GM12891 (cell line): ENCODE results near the gene KYAT1.

ENCODE experiments used
- DNase-seq: peaks from one replicate; pipeline ENCODE4 v3.0.0; 2011; ENCODE audit warnings: low spot score; ENCODE audit not compliant: insufficient read length
- FAIRE-seq: peaks from 2 replicates; lab custom pipeline; 2011; peaks lifted over from hg19 to GRCh38; lab: Jason Lieb, UNC
- PAX5 ChIP-seq: IDR thresholded peaks from 2 replicates; pipeline ENCODE4 v1.6.1; 2011; ENCODE audit warnings: low read length, moderate library complexity, mild to moderate bottlenecking; ENCODE audit not compliant: insufficient read depth, severe bottlenecking
- POLR2A ChIP-seq: IDR thresholded peaks from 2 replicates; pipeline ENCODE4 v1.6.1; 2011; ENCODE audit warnings: low read depth, low read length, control low read depth
- POLR2AphosphoS5 ChIP-seq: IDR thresholded peaks from 2 replicates; pipeline ENCODE4 v1.6.1; 2011; ENCODE audit warnings: low read depth, low read length, control low read depth
- POU2F2 ChIP-seq: IDR thresholded peaks from 2 replicates; pipeline ENCODE4 v1.6.1; 2011; ENCODE audit warnings: low read depth, mild to moderate bottlenecking, control low read depth, low read length, moderate library complexity
- SPI1 ChIP-seq: IDR thresholded peaks from 2 replicates; pipeline ENCODE4 v1.6.1; 2011; ENCODE audit warnings: low read depth, low read length, control low read depth
- TAF1 ChIP-seq: IDR thresholded peaks from 2 replicates; pipeline ENCODE4 v1.6.1; 2011; ENCODE audit warnings: low read depth, low read length, control low read depth

Gene KYAT1

DNA sequence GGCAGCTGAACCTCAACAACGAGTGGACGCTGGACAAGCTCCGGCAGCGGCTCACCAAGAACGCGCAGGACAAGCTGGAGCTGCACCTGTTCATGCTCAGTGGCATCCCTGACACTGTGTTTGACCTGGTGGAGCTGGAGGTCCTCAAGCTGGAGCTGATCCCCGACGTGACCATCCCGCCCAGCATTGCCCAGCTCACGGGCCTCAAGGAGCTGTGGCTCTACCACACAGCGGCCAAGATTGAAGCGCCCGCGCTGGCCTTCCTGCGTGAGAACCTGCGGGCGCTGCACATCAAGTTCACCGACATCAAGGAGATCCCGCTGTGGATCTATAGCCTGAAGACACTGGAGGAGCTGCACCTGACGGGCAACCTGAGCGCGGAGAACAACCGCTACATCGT is 26.6 kb upstream of the KYAT1 start:
- FAIRE-seq, result no peak
- TF ChIP-seq PAX5 (no peak), POLR2AphosphoS5 (no peak), POLR2A (no peak), POU2F2 (no peak), SPI1 (no peak), TAF1 (no peak)
- no peak for DNase-seq

GRCh38 chr9:128906741-128907140 is 25.0 kb upstream of the KYAT1 start:
- no peak for DNase-seq
- FAIRE-seq, result no peak
- TF ChIP-seq POLR2AphosphoS5 (no peak), POLR2A (no peak), PAX5 (no peak), POU2F2 (no peak), SPI1 (no peak), TAF1 (no peak)

GRCh38 chr9:128905964-128906363 is 24.2 kb upstream of the KYAT1 start:
- no peak for TF ChIP-seq POLR2A
- TF ChIP-seq SPI1, result no peak
- TF ChIP-seq POU2F2, result no peak
- no peak for TF ChIP-seq TAF1
- no peak for TF ChIP-seq POLR2AphosphoS5
- no peak for TF ChIP-seq PAX5
- no peak for FAIRE-seq
- DNase-seq, result no peak

- FAIRE-seq (no peak), DNase-seq (no peak)
- TF ChIP-seq PAX5 (no peak), POLR2A (no peak), TAF1 (no peak), POU2F2 (no peak), POLR2AphosphoS5 (no peak), SPI1 (no peak)
Measured at GRCh38 chr9:128903871-128904620, 22.3 kb upstream of the KYAT1 start.

DNA sequence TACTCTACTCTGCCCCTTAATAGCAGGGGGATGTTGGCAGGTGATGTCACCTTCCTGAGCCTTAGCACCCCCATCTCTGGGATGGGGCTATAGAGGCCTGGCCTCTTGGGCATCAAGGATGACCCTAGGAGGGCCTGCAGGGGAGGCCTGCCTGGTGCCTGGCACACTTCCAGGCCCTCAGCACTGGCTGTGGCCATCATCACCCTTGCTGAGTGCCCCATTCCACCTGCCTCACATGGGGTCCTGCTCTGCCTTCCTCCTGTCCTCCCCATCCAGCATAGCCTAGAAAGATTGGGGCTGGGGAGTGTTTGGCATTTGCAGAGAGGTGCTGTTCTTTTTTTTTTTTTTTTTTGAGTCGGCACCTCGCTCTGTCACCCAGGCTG is 21.3 kb upstream of the KYAT1 start:
- DNase-seq (no peak), FAIRE-seq (no peak)
- TF ChIP-seq SPI1, result no peak

DNA sequence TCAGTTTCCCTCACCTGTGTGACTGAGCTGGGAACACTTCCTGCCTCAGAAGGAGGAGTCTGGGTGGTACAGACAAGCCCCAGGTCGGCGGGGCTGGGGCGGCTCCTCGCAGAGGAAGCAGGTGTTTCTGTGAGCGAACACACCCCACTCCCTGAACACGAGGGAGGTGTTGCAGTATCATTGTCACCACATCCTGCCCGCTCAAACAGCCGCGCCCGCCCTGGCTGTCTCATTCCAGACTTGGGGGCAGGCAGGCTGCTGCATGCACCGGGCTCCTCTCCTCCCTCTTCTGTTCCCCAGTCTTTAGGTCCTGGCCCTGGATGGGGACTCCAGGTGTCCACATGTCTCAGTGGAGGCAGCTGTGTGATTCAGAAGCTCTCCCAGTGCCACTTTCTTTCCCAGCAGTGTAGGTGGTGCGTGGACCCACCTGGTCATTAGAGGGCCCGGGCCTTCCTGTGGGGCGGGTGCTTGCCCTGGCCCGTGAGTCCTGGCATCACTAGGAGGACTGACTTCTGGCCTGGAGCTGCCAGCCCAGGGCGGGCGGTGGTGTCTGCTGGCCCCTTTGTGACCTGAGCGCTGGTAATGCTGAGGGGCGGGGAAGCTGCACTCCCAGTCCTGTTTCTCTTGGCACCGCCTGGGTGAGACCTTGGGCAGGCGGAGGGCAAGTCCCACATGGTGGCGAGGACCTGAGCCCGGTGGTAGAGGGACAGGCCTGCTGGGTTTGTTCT is 20.8 kb upstream of the KYAT1 start:
- peak; percentile 97 for FAIRE-seq
- DNase-seq, result peak; percentile 82
- TF ChIP-seq SPI1 (peak; percentile 30; the same call in 1 of the 2 replicates), TAF1 (no peak)

- FAIRE-seq, result no peak
- TF ChIP-seq POU2F2, result no peak
- TF ChIP-seq PAX5, result no peak
- TF ChIP-seq POLR2AphosphoS5, result no peak
- TF ChIP-seq TAF1, result no peak
- no peak for TF ChIP-seq SPI1
- TF ChIP-seq POLR2A, result no peak
- DNase-seq, result no peak
Measured at GRCh38 chr9:128901822-128902221, 20.1 kb upstream of the KYAT1 start.

DNA sequence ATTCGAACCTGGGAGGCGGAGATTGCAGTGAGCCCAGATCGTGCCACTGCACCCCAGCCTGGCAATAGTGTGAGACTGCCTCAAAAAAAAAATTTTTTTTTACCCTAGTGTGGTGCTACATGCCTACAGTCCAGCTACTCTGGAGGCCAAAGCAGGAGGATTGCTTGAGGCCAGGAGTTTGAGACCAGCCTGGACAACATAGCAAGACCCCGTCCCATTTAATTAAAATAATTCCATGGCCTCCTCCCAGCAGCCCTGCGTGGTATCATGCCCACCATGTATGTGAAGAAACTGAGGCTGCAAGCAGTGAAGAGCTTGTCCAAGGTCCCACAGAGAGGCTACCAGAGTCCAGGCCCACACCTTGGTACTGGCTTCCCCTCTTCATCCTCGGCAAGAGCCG is 19.6 kb upstream of the KYAT1 start:
- no peak for TF ChIP-seq POLR2AphosphoS5
- TF ChIP-seq SPI1, result no peak
- TF ChIP-seq PAX5, result no peak
- TF ChIP-seq TAF1, result no peak
- TF ChIP-seq POLR2A, result no peak
- no peak for TF ChIP-seq POU2F2
- FAIRE-seq (no peak), DNase-seq (no peak)

GRCh38 chr9:128899566-128900322 is 18.0 kb upstream of the KYAT1 start:
- TF ChIP-seq POU2F2 (no peak), SPI1 (peak; percentile 80)
- DNase-seq (no peak), FAIRE-seq (peak; percentile 84)

- no peak for TF ChIP-seq SPI1
- TF ChIP-seq POLR2A, result no peak
- no peak for TF ChIP-seq POLR2AphosphoS5
- no peak for TF ChIP-seq POU2F2
- DNase-seq, result no peak
- no peak for FAIRE-seq
Measured at GRCh38 chr9:128898845-128899565, 17.3 kb upstream of the KYAT1 start.

DNA sequence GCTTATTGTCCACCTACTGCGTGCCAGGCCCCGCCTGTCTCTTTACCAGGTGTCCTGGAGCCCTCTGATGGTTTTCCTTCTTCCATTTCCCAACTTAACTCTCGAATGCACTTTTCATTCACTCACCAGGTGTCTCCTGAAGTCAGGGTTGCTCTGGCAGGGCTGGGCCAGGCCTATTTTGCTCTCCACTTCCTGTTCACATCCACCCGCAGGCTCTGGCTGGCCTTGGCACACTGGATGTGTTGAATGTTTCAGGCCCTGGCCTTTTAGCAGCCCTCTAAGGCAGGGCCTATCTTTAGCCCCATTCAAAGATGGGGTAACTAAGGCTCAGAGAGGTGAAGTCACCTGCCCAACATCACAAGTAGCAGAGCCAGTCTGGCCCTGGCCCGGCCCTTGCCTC is 16.6 kb upstream of the KYAT1 start:
- DNase-seq (no peak), FAIRE-seq (no peak)
- TF ChIP-seq POLR2AphosphoS5 (no peak), POLR2A (no peak), SPI1 (no peak), POU2F2 (no peak)
